H1 (cell line): Measurements from ENCODE around the gene RAB1B. TPM values are rescaled to one million over a fixed set of nuclear protein-coding genes. Genes with fewer than 3 reads are reported as not detected.

Experiments
- CTCF ChIA-PET: fragments of 300-600 bp; sonication (Branson Sonifier 250); formaldehyde crosslinking; loops from one replicate; lab custom pipeline; 2021; ENCODE audit not compliant: partially characterized antibody; lab: Charles Lee
- POLR2A ChIA-PET: fragments of 300-600 bp; sonication (Branson Sonifier 250); formaldehyde crosslinking; loops from one replicate; lab custom pipeline; 2021; ENCODE audit warnings: inconsistent platforms; ENCODE audit not compliant: partially characterized antibody; lab: Charles Lee
- DNase-seq, 2 experiments: peaks; one replicate each; pipeline versions ENCODE4 v3.0.0 to v3.0.0-alpha.2; 2010 to 2022; ENCODE audit warnings: low spot score in 2 of 2, low read depth in 1 of 2, mixed read lengths in 1 of 2
- FAIRE-seq: peaks from 2 replicates; lab custom pipeline; 2011; peaks lifted over from hg19 to GRCh38; lab: Jason Lieb, UNC
- H2AFZ ChIP-seq: 2 replicates; pipeline ENCODE4 v1.8.1; 2012; ENCODE audit warnings: low read length, inconsistent platforms
- H2AK5ac ChIP-seq: 2 replicates; pipeline ENCODE4 v1.6.1; 2013; ENCODE audit warnings: low read depth, low read length
- H2BK120ac ChIP-seq: replicated peaks from 2 replicates; pipeline ENCODE3; 2013; ENCODE audit warnings: low read depth, low read length, inconsistent platforms
- H2BK12ac ChIP-seq: 2 replicates; pipeline ENCODE4 v1.6.1; 2013; ENCODE audit warnings: low read depth, low read length
- H2BK15ac ChIP-seq: 2 replicates; pipeline ENCODE4 v1.6.1; 2013; ENCODE audit warnings: low read length
- H2BK20ac ChIP-seq: 2 replicates; pipeline ENCODE4 v1.6.1; 2013; ENCODE audit warnings: low read length
- H2BK5ac ChIP-seq: 2 replicates; pipeline ENCODE4 v1.6.1; 2013; ENCODE audit warnings: low read depth, low read length
- H3K14ac ChIP-seq: 2 replicates; pipeline ENCODE4 v1.6.1; 2013; ENCODE audit warnings: inconsistent platforms; ENCODE audit not compliant: insufficient read length
- H3K18ac ChIP-seq: 2 replicates; pipeline ENCODE4 v1.6.1; 2013; ENCODE audit warnings: low read length; ENCODE audit errors: extremely low read depth
- H3K23ac ChIP-seq: 2 replicates; pipeline ENCODE4 v1.6.1; 2013; ENCODE audit warnings: inconsistent platforms; ENCODE audit not compliant: insufficient read length
- H3K23me2 ChIP-seq: 2 replicates; pipeline ENCODE4 v1.6.1; 2013; ENCODE audit warnings: low read depth, low read length
- H3K27ac ChIP-seq: 2 replicates; pipeline ENCODE4 v1.6.1; 2011; ENCODE audit warnings: low read depth, low read length, inconsistent platforms
- H3K27me3 ChIP-seq, 4 experiments: replicated peaks in 1 of 4; 1 replicate in 1 of 4; 2 replicates in 3 of 4; pipeline versions ENCODE4 v1.6.1 to v1.8.1; 2011 to 2013; ENCODE audit warnings: low read length in 3 of 4, mild to moderate bottlenecking in 3 of 4, inconsistent platforms in 2 of 4, mixed read lengths in 2 of 4, moderate library complexity in 1 of 4; ENCODE audit not compliant: control insufficient read depth in 3 of 4, insufficient read depth in 3 of 4; ENCODE audit errors: extremely low read depth in 1 of 4
- H3K36me3 ChIP-seq, 4 experiments: 2 replicates each; pipeline versions ENCODE4 v1.6.1 to v1.8.1; 2011 to 2013; ENCODE audit warnings: mild to moderate bottlenecking in 4 of 4, low read length in 3 of 4, moderate library complexity in 2 of 4, control low read depth in 1 of 4, inconsistent platforms in 1 of 4; ENCODE audit not compliant: insufficient read depth in 4 of 4, control insufficient read depth in 2 of 4
- H3K4ac ChIP-seq: replicated peaks from 2 replicates; pipeline ENCODE3; 2013; ENCODE audit warnings: low read length, low read depth, mixed read lengths, inconsistent platforms; ENCODE audit not compliant: insufficient read length
- H3K4me1 ChIP-seq, 4 experiments: replicated peaks in 1 of 4; 1 replicate in 1 of 4; 2 replicates in 3 of 4; pipeline versions ENCODE4 v1.6.1 to v1.8.1; 2011 to 2013; ENCODE audit warnings: low read length in 3 of 4, inconsistent platforms in 2 of 4, mixed read lengths in 1 of 4; ENCODE audit not compliant: insufficient read depth in 4 of 4, control insufficient read depth in 3 of 4
- H3K4me2 ChIP-seq, 2 experiments: 2 replicates each; pipeline versions ENCODE4 v1.6.1 to v1.8.1; 2011 to 2013; ENCODE audit warnings: low read depth in 2 of 2, low read length in 2 of 2, control low read depth in 1 of 2, inconsistent platforms in 1 of 2, mild to moderate bottlenecking in 1 of 2; ENCODE audit not compliant: insufficient read depth in 1 of 2
- H3K4me3 ChIP-seq, 4 experiments: fragments of 200-600, 300-600 bp in 1 of 4; sonication (generic), shearing (Covaris generic), sonication (Bioruptor Twin) in 1 of 4; 2 replicates each; pipeline versions ENCODE4 v1.5.1 to v1.8.1; 2011 to 2016; ENCODE audit warnings: low read length in 4 of 4, low read depth in 3 of 4, control low read depth in 2 of 4, inconsistent platforms in 2 of 4, mild to moderate bottlenecking in 2 of 4, mixed read lengths in 1 of 4, moderate library complexity in 1 of 4; ENCODE audit not compliant: insufficient read depth in 2 of 4; ENCODE audit errors: extremely low read depth in 1 of 4
- H3K56ac ChIP-seq: replicated peaks from 2 replicates; pipeline ENCODE3; 2013; ENCODE audit warnings: low read depth, mild to moderate bottlenecking, mixed read lengths, low read length, inconsistent platforms; ENCODE audit not compliant: insufficient read length
- H3K79me1 ChIP-seq: 2 replicates; pipeline ENCODE4 v1.6.1; 2013; ENCODE audit warnings: low read depth, low read length, control low read depth
- H3K79me2 ChIP-seq, 2 experiments: 2 replicates each; pipeline versions ENCODE4 v1.6.1 to v1.8.1; 2012 to 2013; ENCODE audit warnings: low read length in 2 of 2, mild to moderate bottlenecking in 2 of 2, inconsistent platforms in 1 of 2; ENCODE audit not compliant: insufficient read depth in 2 of 2, control insufficient read depth in 1 of 2
- H3K9ac ChIP-seq, 4 experiments: replicated peaks in 1 of 4; 1 replicate in 1 of 4; 2 replicates in 3 of 4; pipeline versions ENCODE4 v1.6.1 to v1.8.1; 2011 to 2013; ENCODE audit warnings: low read depth in 3 of 4, low read length in 3 of 4, control low read depth in 2 of 4, mild to moderate bottlenecking in 2 of 4, moderate library complexity in 2 of 4, inconsistent platforms in 1 of 4; ENCODE audit errors: extremely low read depth in 1 of 4
- H3K9me3 ChIP-seq, 2 experiments: 2 replicates each; pipeline versions ENCODE4 v1.6.1 to v1.8.1; 2012 to 2013; ENCODE audit warnings: mild to moderate bottlenecking in 2 of 2, moderate library complexity in 2 of 2, control low read depth in 1 of 2, inconsistent platforms in 1 of 2, low read depth in 1 of 2, low read length in 1 of 2, mixed read lengths in 1 of 2; ENCODE audit not compliant: insufficient read depth in 2 of 2
- H4K20me1 ChIP-seq, 2 experiments: replicated peaks in 1 of 2; 2 replicates each; pipeline versions ENCODE3 to v1.8.1; 2011 to 2013; ENCODE audit warnings: inconsistent platforms in 2 of 2, low read length in 2 of 2, mild to moderate bottlenecking in 1 of 2; ENCODE audit not compliant: insufficient read depth in 2 of 2, control insufficient read depth in 1 of 2
- H4K5ac ChIP-seq: 2 replicates; pipeline ENCODE4 v1.6.1; 2013; ENCODE audit warnings: low read length, low read depth, mixed read lengths, inconsistent platforms; ENCODE audit not compliant: insufficient read length
- H4K8ac ChIP-seq: 2 replicates; pipeline ENCODE4 v1.8.0; 2013; ENCODE audit warnings: mild to moderate bottlenecking, moderate library complexity, low read length, inconsistent platforms; ENCODE audit not compliant: insufficient read depth; ENCODE audit errors: extremely low read depth
- H4K91ac ChIP-seq: replicated peaks from 2 replicates; pipeline ENCODE3; 2013; ENCODE audit warnings: low read length, mixed read lengths, inconsistent platforms; ENCODE audit not compliant: insufficient read length
- BACH1 ChIP-seq: IDR thresholded peaks from 2 replicates; pipeline ENCODE4 v1.6.1; 2012; ENCODE audit warnings: low read length, improper control_type of control experiment
- WGBS, 2 experiments: shearing (Covaris generic) in 1 of 2; methylation state at CpG; one replicate each; pipeline versions ENCODE4 v1.1.6 to v1.1.7; 2013 to 2015; ENCODE audit warnings: low lambda C conversion rate in 2 of 2, mixed read lengths in 2 of 2, inconsistent platforms in 1 of 2, low coverage in 1 of 2, missing lambda C conversion rate in 1 of 2; ENCODE audit not compliant: insufficient replicate concordance in 2 of 2, insufficient coverage in 1 of 2, insufficient read length in 1 of 2; ENCODE audit errors: extremely low coverage in 1 of 2, missing lambda C conversion rate in 1 of 2; 5-methylcytosine and 5-hydroxymethylcytosine counted together
- polyA plus RNA-seq, 7 experiments: library from polyadenylated mRNA; depleted of rRNA in 3 of 7; stranded (reverse) in 5 of 7; unstranded in 2 of 7; fragments of >200 nt in 5 of 7; fragments of 200-250 nt in 2 of 7; gene quantifications; 1 replicate in 5 of 7; 2 replicates in 1 of 7; 4 replicates in 1 of 7; pipeline versions ENCODE4 v1.2.1 to v1.2.3, GENCODE V29; 2011 to 2013; ENCODE audit warnings: missing spikeins in 2 of 7, mixed read lengths in 2 of 7
- total RNA-seq: library from RNA; stranded (reverse); fragmentation: NEBNext Ultra II Directional; extraction: Animal tissue kit (Norgen Biotek cat#: 25700); gene quantifications from 2 replicates; pipeline ENCODE4 v1.2.1, GENCODE V29; 2021

Gene RAB1B
- total and polyA plus RNA-seq, 2 of the 8 experiments (the other 6 are each of a cell fraction or from before 2014, with no cell fraction given), result 100 to 217 TPM

GRCh38 chr11:66267039-66267378 lies 1.4 kb upstream of the RAB1B start:
- Histone ChIP-seq H3K79me2 (peaks cover 0 to 13% of the 10 kb centered on the region in 2 experiments; a peak in 2 of 4 replicates), H2BK15ac (no peak overlapping the region), H3K14ac (no peak overlapping the region), H3K4ac (peak overlapping the region; percentile 38), H3K9me3 (no peaks in the 10 kb centered on the region), H3K27ac (no peak overlapping the region), H2AK5ac (no peak overlapping the region), H4K5ac (no peak overlapping the region), H3K79me1 (peaks cover 6% of the 10 kb centered on the region; the same call in 1 of the 2 replicates), H3K36me3 (peaks cover 11 to 21% (median 17%) of the 10 kb centered on the region in 4 experiments; a peak in 7 of 8 replicates), H3K27me3 (no peaks in the 10 kb centered on the region), H3K18ac (no peak overlapping the region), H4K91ac (no peak overlapping the region), H3K9ac (no peak overlapping the region; a peak in 1 of 7 replicates), H3K23ac (no peak overlapping the region), H2BK120ac (no peak overlapping the region), H2BK20ac (no peak overlapping the region), H3K23me2 (peaks cover 9% of the 10 kb centered on the region), H3K4me1 (peaks cover 0 to 5% (median 3%) of the 10 kb centered on the region in 4 experiments; a peak in 5 of 7 replicates), H3K4me3 (peak overlapping the region; percentile 57 to 91 (median 72); a peak in 6 of 8 replicates), H2BK5ac (no peak overlapping the region; the same call in 1 of the 2 replicates), H2AFZ (no peak overlapping the region), H2BK12ac (no peak overlapping the region), H3K56ac (no peak overlapping the region), H4K20me1 (peaks cover 5 to 17% of the 10 kb centered on the region in 2 experiments), H3K4me2 (peak overlapping the region; percentile 88 to 96), H4K8ac (0 out of 2 replicates have a peak overlapping the region, but pooled peaks have one; percentile 51)
- 44% methylated on average over 13 of the region's 13 CpGs; no CpG with 5 or more reads in 1 of the 2 experiments for WGBS, 2 experiments
- DNase-seq (no peak), FAIRE-seq (no peak)
- CTCF ChIA-PET, result interaction anchor here (0.6 to 2.3 kb wide), 16 partner anchors 8 to 222 kb away, joined by 3 to 12 read pairs (median 4); partner anchors contain the start of gene YIF1A
- POLR2A ChIA-PET, result interaction anchor here (0.8 to 9.0 kb wide), 10 partner anchors 14 to 198 kb away, joined by 3 to 125 read pairs (median 5); partner anchors contain the start of genes CNIH2, RIN1 and YIF1A
- no peak for TF ChIP-seq BACH1
